ES-I3 (cell line): Measurements from ENCODE around the gene ZNFX1.
"Not testable (repeated sequence)": the region's sequence is repeated elsewhere in the genome, so short reads cannot be mapped to it uniquely, and the experiment has no call there.

Source experiments
- H3K36me3 ChIP-seq: 2 replicates; pipeline ENCODE4 v1.6.1; 2013; ENCODE audit warnings: mild to moderate bottlenecking, low read length, control low read depth, moderate library complexity; ENCODE audit not compliant: insufficient read depth
- H3K4me1 ChIP-seq: 2 replicates; pipeline ENCODE4 v1.6.1; 2013; ENCODE audit warnings: mild to moderate bottlenecking, control low read depth, low read length; ENCODE audit not compliant: insufficient read depth
- H3K9ac ChIP-seq: 2 replicates; pipeline ENCODE4 v1.6.1; 2013; ENCODE audit warnings: low read depth, mild to moderate bottlenecking, low read length, moderate library complexity
- H3K9me3 ChIP-seq: 2 replicates; pipeline ENCODE4 v1.6.1; 2013; ENCODE audit warnings: mild to moderate bottlenecking, low read length, moderate library complexity; ENCODE audit not compliant: control insufficient read depth, insufficient read depth

Gene ZNFX1

GRCh38 chr20:49308875-49309274, 31.0 kb upstream of the ZNFX1 start:
- H3K4me1 ChIP-seq, result peaks cover 9% of the 10 kb centered on the region; the same call in 1 of the 2 replicates
- no peak overlapping the region for H3K9ac ChIP-seq
- H3K9me3 ChIP-seq, result no peaks in the 10 kb centered on the region; the same call in 1 of the 2 replicates
- H3K36me3 ChIP-seq, result no peaks in the 10 kb centered on the region

GRCh38 chr20:49306903-49307620, 29.2 kb upstream of the ZNFX1 start:
- peaks cover 9% of the 10 kb centered on the region; the same call in 1 of the 2 replicates for H3K4me1 ChIP-seq
- no peaks in the 10 kb centered on the region; the same call in 1 of the 2 replicates for H3K9me3 ChIP-seq
- H3K36me3 ChIP-seq, result no peaks in the 10 kb centered on the region
- no peak overlapping the region for H3K9ac ChIP-seq

GRCh38 chr20:49303065-49303552, 25.3 kb upstream of the ZNFX1 start:
- no peak overlapping the region for H3K9ac ChIP-seq
- H3K36me3 ChIP-seq, result no peaks in the 10 kb centered on the region
- no peaks in the 10 kb centered on the region for H3K9me3 ChIP-seq
- H3K4me1 ChIP-seq, result peaks cover 10% of the 10 kb centered on the region; the same call in 1 of the 2 replicates

- Histone ChIP-seq H3K36me3 (no peaks in the 10 kb centered on the region), H3K9me3 (no peaks in the 10 kb centered on the region), H3K9ac (no peak overlapping the region), H3K4me1 (peaks cover 14% of the 10 kb centered on the region)
Observed at GRCh38 chr20:49297605-49298530, 20.0 kb upstream of the ZNFX1 start.

- H3K9ac ChIP-seq, H3K36me3 ChIP-seq, H3K9me3 ChIP-seq: not testable (repeated sequence)
- H3K4me1 ChIP-seq, result peaks cover 15% of the 10 kb centered on the region
Observed at GRCh38 chr20:49294002-49294654, 16.3 kb upstream of the ZNFX1 start.

GRCh38 chr20:49293122-49293521, 15.3 kb upstream of the ZNFX1 start:
- peaks cover 20% of the 10 kb centered on the region for H3K36me3 ChIP-seq
- no peak overlapping the region for H3K9ac ChIP-seq
- H3K4me1 ChIP-seq, result peaks cover 14% of the 10 kb centered on the region
- no peaks in the 10 kb centered on the region for H3K9me3 ChIP-seq

GRCh38 chr20:49292010-49292409, 14.2 kb upstream of the ZNFX1 start:
- H3K36me3 ChIP-seq, result peaks cover 31% of the 10 kb centered on the region
- H3K9ac ChIP-seq, result no peak overlapping the region
- H3K4me1 ChIP-seq, result peaks cover 11% of the 10 kb centered on the region
- H3K9me3 ChIP-seq, result no peaks in the 10 kb centered on the region

- H3K4me1 ChIP-seq, result peaks cover 18% of the 10 kb centered on the region
- H3K9ac ChIP-seq, result no peak overlapping the region
- 0 out of 2 replicates have a peak, but pooled peaks cover 6% of the 10 kb centered on the region for H3K9me3 ChIP-seq
- peaks cover 39% of the 10 kb centered on the region for H3K36me3 ChIP-seq
Observed at GRCh38 chr20:49291200-49291599, 13.3 kb upstream of the ZNFX1 start.

GRCh38 chr20:49290608-49291191, 12.8 kb upstream of the ZNFX1 start:
- Histone ChIP-seq H3K36me3 (peaks cover 44% of the 10 kb centered on the region), H3K9me3 (0 out of 2 replicates have a peak, but pooled peaks cover 6% of the 10 kb centered on the region), H3K9ac (no peak overlapping the region), H3K4me1 (peaks cover 18% of the 10 kb centered on the region)

GRCh38 chr20:49288784-49289696, 11.2 kb upstream of the ZNFX1 start:
- Histone ChIP-seq H3K36me3 (peaks cover 56% of the 10 kb centered on the region), H3K9ac (no peak overlapping the region), H3K9me3 (0 out of 2 replicates have a peak, but pooled peaks cover 6% of the 10 kb centered on the region), H3K4me1 (peaks cover 22% of the 10 kb centered on the region)

GRCh38 chr20:49288250-49288751, 10.4 kb upstream of the ZNFX1 start:
- peaks cover 26% of the 10 kb centered on the region for H3K4me1 ChIP-seq
- H3K9ac ChIP-seq, result no peak overlapping the region
- peaks cover 64% of the 10 kb centered on the region for H3K36me3 ChIP-seq
- H3K9me3 ChIP-seq, result 0 out of 2 replicates have a peak, but pooled peaks cover 6% of the 10 kb centered on the region

GRCh38 chr20:49287555-49288249, 9.8 kb upstream of the ZNFX1 start:
- Histone ChIP-seq H3K9ac (no peak overlapping the region), H3K4me1 (peaks cover 22% of the 10 kb centered on the region)

More at GRCh38 chr20:49287555-49288249, 9.8 kb upstream of the ZNFX1 start:
- Histone ChIP-seq H3K36me3 (peaks cover 70% of the 10 kb centered on the region), H3K9me3 (0 out of 2 replicates have a peak, but pooled peaks cover 6% of the 10 kb centered on the region)
